HEK293 (cell line): ENCODE measurements around the gene CLEC16A.

Experiments
- AEBP2 ChIP-seq: fragments of 450-650 bp; formaldehyde crosslinking; IDR thresholded peaks from 2 replicates; pipeline ENCODE4 v1.5.1; 2016; ENCODE audit warnings: missing biosample characterization, missing genetic modification characterization, borderline replicate concordance
- BCL6B ChIP-seq: fragments of 450-650 bp; formaldehyde crosslinking; IDR thresholded peaks from 2 replicates; pipeline ENCODE4 v1.5.1; 2017; ENCODE audit warnings: missing biosample characterization, missing genetic modification characterization
- ELK4 ChIP-seq: IDR thresholded peaks from 2 replicates; pipeline ENCODE4 v1.6.1; 2011; ENCODE audit warnings: mild to moderate bottlenecking, low read depth, low read length, borderline replicate concordance
- FEZF1 ChIP-seq: fragments of 450-650 bp; formaldehyde crosslinking; IDR thresholded peaks from 2 replicates; pipeline ENCODE4 v1.5.1; 2016; ENCODE audit warnings: missing biosample characterization, missing genetic modification characterization
- GLIS2 ChIP-seq: fragments of 450-650 bp; formaldehyde crosslinking; IDR thresholded peaks from 2 replicates; pipeline ENCODE4 v1.5.1; 2016; ENCODE audit warnings: missing biosample characterization, missing genetic modification characterization
- HIC1 ChIP-seq: fragments of 450-650 bp; formaldehyde crosslinking; IDR thresholded peaks from 2 replicates; pipeline ENCODE4 v1.5.1; 2016; ENCODE audit warnings: missing biosample characterization, missing genetic modification characterization
- KLF10 ChIP-seq: fragments of 450-650 bp; IDR thresholded peaks from 2 replicates; pipeline ENCODE4 v1.5.1; 2018; ENCODE audit warnings: missing biosample characterization, mild to moderate bottlenecking, missing genetic modification characterization
- MEIS1 ChIP-seq: sonication (generic); formaldehyde crosslinking; IDR thresholded peaks from 2 replicates; pipeline ENCODE4 v1.8.1; 2022; ENCODE audit warnings: missing genetic modification reagents, mild to moderate bottlenecking, borderline replicate concordance
- SP2 ChIP-seq: fragments of 450-650 bp; formaldehyde crosslinking; IDR thresholded peaks from 2 replicates; pipeline ENCODE4 v1.5.1; 2016; ENCODE audit warnings: missing biosample characterization, missing genetic modification characterization
- YY1 ChIP-seq: fragments of 450-650 bp; formaldehyde crosslinking; IDR thresholded peaks from 2 replicates; pipeline ENCODE4 v1.5.1; 2018; ENCODE audit warnings: missing biosample characterization, missing genetic modification characterization
- ZBTB44 ChIP-seq: fragments of 450-650 bp; IDR thresholded peaks from 2 replicates; pipeline ENCODE4 v1.5.1; 2018; ENCODE audit warnings: missing biosample characterization, mild to moderate bottlenecking, missing genetic modification characterization
- ZBTB8A ChIP-seq: fragments of 450-650 bp; formaldehyde crosslinking; IDR thresholded peaks from 2 replicates; pipeline ENCODE4 v1.5.1; 2016; ENCODE audit warnings: missing biosample characterization, missing genetic modification characterization
- ZFP69B ChIP-seq: fragments of 450-650 bp; formaldehyde crosslinking; IDR thresholded peaks from 2 replicates; pipeline ENCODE4 v1.5.1; 2016; ENCODE audit warnings: missing biosample characterization, missing genetic modification characterization
- ZNF157 ChIP-seq: fragments of 450-650 bp; formaldehyde crosslinking; IDR thresholded peaks from 2 replicates; pipeline ENCODE4 v1.5.1; 2016; ENCODE audit warnings: missing biosample characterization, missing genetic modification characterization
- ZNF169 ChIP-seq: fragments of 450-650 bp; formaldehyde crosslinking; IDR thresholded peaks from 2 replicates; pipeline ENCODE4 v1.5.1; 2016; ENCODE audit warnings: missing biosample characterization, missing genetic modification characterization
- ZNF174 ChIP-seq: fragments of 450-650 bp; formaldehyde crosslinking; IDR thresholded peaks from 2 replicates; pipeline ENCODE4 v1.5.0; 2017; ENCODE audit warnings: missing biosample characterization, mild to moderate bottlenecking, missing genetic modification characterization
- ZNF223 ChIP-seq: fragments of 450-650 bp; formaldehyde crosslinking; IDR thresholded peaks from 2 replicates; pipeline ENCODE4 v1.5.1; 2016; ENCODE audit warnings: missing biosample characterization, missing genetic modification characterization
- ZNF311 ChIP-seq: fragments of 450-650 bp; formaldehyde crosslinking; IDR thresholded peaks from 2 replicates; pipeline ENCODE4 v1.5.1; 2017; ENCODE audit warnings: missing biosample characterization, missing genetic modification characterization, borderline replicate concordance
- ZNF366 ChIP-seq: fragments of 450-650 bp; formaldehyde crosslinking; conservative IDR thresholded peaks from 2 replicates; pipeline ENCODE4 v1.5.1; 2016; ENCODE audit warnings: missing biosample characterization, missing genetic modification characterization
- ZNF416 ChIP-seq: fragments of 450-650 bp; formaldehyde crosslinking; IDR thresholded peaks from 2 replicates; pipeline ENCODE4 v1.5.1; 2016; ENCODE audit warnings: missing biosample characterization, missing genetic modification characterization
- ZNF514 ChIP-seq: fragments of 450-650 bp; formaldehyde crosslinking; IDR thresholded peaks from 2 replicates; pipeline ENCODE4 v1.5.1; 2016; ENCODE audit warnings: missing biosample characterization, missing genetic modification characterization
- ZNF560 ChIP-seq: fragments of 450-650 bp; formaldehyde crosslinking; IDR thresholded peaks from 2 replicates; pipeline ENCODE4 v1.5.1; 2017; ENCODE audit warnings: missing biosample characterization, missing genetic modification characterization, borderline replicate concordance
- ZNF561 ChIP-seq: fragments of 450-650 bp; IDR thresholded peaks from 2 replicates; pipeline ENCODE4 v1.5.1; 2018; ENCODE audit warnings: missing biosample characterization, missing genetic modification characterization, borderline replicate concordance
- ZNF629 ChIP-seq: fragments of 450-650 bp; formaldehyde crosslinking; IDR thresholded peaks from 2 replicates; pipeline ENCODE4 v1.5.1; 2017; ENCODE audit warnings: missing biosample characterization, missing genetic modification characterization
- ZNF654 ChIP-seq: fragments of 450-650 bp; formaldehyde crosslinking; IDR thresholded peaks from 2 replicates; pipeline ENCODE4 v1.5.1; 2016; ENCODE audit warnings: low read depth, missing biosample characterization, missing genetic modification characterization
- ZNF785 ChIP-seq: fragments of 450-650 bp; formaldehyde crosslinking; IDR thresholded peaks from 2 replicates; pipeline ENCODE4 v1.5.1; 2016; ENCODE audit warnings: missing biosample characterization, missing genetic modification characterization

The CLEC16A gene

GRCh38 chr16:10942352-10943063, 1.9 kb upstream of the CLEC16A start, which contains the start of gene DEXI (continued):
- TF ChIP-seq ZNF785 (tag by site-specific recombination) (no peak), SP2 (peak; percentile 94), ZFP69B (tag by site-specific recombination) (peak; percentile 92), ZNF174 (no peak), ZBTB44 (tag by site-specific recombination) (no peak), AEBP2 (no peak), FEZF1 (tag by site-specific recombination) (no peak), GLIS2 (tag by site-specific recombination) (peak; percentile 72; the same call in 1 of the 2 replicates), ZNF157 (no peak), ZNF366 (tag by site-specific recombination) (no peak), ZNF560 (tag by site-specific recombination) (no peak), MEIS1 (no peak), KLF10 (tag by site-specific recombination) (peak; percentile 16; the same call in 1 of the 2 replicates), ZNF514 (tag by site-specific recombination) (no peak), ZNF169 (tag by site-specific recombination) (no peak), ZNF223 (tag by site-specific recombination) (no peak), ELK4 (no peak), ZNF416 (no peak), ZBTB8A (tag by site-specific recombination) (no peak), BCL6B (no peak), ZNF311 (tag by site-specific recombination) (no peak), HIC1 (tag by site-specific recombination) (no peak), ZNF629 (tag by site-specific recombination) (no peak), ZNF654 (no peak), ZNF561 (tag by site-specific recombination) (no peak), YY1 (tag by site-specific recombination) (no peak)
